DMS153 treated with DMSO at 0.1 percent for 48 hours (cell line): ENCODE measurements around the gene CNOT1.
"Not testable (repeated sequence)": the region's sequence is repeated elsewhere in the genome, so short reads cannot be mapped to it uniquely, and the experiment has no call there.

ENCODE experiments used
- DNase-seq: peaks from one replicate; lab custom pipeline; 2025; ENCODE audit not compliant: unreplicated experiment; lab: John Stamatoyannopoulos, UW

Gene CNOT1

GRCh38 chr16:58582971-58583765, 46.5 kb downstream of the CNOT1 start:
- DNase-seq: no peak

DNA sequence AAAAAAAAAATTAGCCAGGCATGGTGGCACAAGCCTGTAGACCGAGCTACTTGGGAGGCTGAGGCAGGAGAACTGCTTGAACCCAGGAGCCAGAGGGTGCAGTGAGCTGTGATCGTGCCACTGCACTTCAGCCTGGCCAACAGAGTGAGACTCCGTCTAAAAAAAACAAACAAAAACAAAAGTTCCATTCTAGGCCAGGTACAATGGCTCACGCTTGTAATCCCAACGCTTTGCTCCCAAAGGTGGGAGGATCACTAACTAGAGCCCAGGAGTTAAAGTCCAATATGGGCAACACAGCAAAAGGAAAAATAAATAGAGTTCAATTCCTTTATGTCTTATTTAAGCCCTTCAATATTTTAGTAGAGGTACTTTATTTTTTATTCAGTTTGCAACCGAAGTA, 47.5 kb downstream of the CNOT1 start:
- no peak for DNase-seq

DNA sequence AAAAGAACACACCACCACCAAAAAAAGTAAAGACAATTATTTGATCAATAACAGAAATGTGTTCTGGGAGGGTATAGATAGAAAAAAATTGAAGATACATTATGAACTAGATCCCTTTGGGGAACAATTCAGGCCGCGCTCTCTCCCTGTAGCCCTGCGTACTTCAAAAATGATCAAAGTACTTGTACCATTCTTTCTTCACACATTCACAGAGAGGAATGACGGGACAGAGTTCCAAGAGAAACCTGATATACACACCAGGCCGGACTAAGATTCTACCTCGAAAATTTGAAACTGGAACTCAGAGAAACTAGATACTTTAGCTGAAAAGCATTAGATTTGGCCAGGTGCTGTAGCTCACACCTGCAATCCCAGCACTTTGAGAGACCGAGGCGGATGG, 50.0 kb downstream of the CNOT1 start:
- no peak for DNase-seq

DNA sequence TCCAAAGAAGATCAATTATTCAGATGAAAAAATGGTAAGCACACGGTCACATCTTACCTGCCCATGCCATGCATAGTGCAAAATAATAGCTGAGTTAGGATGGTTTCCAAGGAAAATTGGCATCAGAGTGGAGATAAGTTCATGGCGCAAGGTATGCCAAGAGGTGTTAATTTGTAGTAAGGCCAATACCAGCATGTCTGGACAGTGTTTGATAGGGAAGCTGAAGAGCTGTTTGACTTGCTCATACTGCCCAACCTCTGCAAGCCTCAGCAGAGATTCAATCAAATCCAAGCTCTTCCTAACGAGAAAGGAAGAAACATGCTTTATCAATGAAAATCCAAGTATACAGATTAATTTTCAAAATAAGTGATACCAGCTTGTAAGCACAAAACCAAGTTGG, 51.0 kb downstream of the CNOT1 start:
- no peak for DNase-seq

- DNase-seq: no peak
Measured at GRCh38 chr16:58577141-58577540, 52.5 kb downstream of the CNOT1 start.

DNA sequence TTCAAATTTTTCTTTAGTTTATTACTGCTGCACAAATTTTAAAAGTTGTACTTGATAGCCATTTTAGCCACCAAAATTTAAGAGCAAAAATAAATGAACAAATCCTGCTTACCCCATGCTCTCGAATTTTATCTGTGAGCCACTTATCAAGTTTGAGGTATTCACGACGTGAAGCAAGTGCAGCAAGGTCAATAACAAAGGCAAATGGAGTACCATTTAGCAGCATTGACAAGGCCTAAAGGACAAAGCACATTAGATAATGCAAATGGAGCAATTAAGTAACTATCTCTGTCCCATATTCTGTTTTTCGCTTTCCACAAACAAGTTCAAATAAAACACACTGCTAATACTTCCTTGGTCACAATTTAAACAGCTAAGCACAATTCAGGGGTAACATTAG, 54.7 kb downstream of the CNOT1 start:
- no peak for DNase-seq

DNA sequence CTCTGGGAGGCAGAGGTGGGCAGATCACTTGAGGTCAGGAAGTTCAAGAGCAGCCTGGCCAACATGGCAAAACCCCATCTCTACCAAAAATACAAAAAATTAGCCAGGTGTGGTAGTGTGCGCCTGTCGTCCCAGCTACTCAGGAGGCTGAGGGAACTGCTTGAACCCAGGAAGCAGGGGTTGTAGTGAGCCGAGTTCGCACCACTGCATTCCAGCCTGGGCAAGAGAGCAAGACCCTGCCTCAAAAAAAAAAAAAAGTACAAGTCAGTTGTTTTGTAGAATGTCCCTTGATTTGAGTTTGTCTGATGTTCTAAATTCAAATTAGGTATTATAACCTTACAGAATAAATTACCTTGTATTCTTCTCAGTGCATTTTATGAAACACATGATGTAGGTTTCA, 63.9 kb downstream of the CNOT1 start:
- not testable (repeated sequence) for DNase-seq

GRCh38 chr16:58563775-58564174, 65.9 kb downstream of the CNOT1 start:
- DNase-seq: no peak

DNA sequence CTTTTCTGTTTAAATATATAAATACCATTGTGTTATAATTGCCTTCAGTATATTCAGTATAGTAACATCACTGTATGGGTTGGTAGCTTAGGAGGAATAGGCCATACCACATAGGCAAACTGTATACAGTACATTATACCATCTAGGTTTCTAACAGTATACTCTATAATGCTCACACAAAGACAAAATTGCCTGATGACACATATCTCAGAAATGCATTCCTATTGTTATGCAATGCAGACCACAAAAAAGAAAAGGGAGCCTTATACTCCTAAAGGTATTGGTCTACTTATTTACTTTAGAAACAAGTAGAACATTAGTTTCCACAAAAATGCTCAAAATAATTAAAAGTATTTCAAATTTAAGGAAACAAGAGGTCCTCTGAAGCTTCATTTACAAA, 66.4 kb downstream of the CNOT1 start:
- DNase-seq: no peak

DNA sequence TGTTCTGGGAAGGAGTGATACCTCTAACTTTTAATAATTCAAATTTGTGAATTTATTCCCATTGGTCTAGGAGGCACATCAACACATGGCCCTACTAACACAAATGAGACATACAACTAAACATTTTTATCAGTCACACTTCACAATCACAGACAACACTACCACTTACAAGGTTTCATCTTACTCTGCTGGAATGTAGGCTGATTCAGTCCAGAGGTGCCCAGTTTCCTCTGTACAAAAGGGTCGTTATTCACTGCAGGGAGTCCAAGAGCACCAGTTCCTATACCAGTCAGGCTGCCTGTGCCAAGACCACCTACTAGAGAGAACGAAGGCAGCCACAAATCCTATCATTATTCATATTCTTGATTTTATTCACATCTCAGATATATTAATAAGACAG, 72.9 kb downstream of the CNOT1 start:
- no peak for DNase-seq

DNA sequence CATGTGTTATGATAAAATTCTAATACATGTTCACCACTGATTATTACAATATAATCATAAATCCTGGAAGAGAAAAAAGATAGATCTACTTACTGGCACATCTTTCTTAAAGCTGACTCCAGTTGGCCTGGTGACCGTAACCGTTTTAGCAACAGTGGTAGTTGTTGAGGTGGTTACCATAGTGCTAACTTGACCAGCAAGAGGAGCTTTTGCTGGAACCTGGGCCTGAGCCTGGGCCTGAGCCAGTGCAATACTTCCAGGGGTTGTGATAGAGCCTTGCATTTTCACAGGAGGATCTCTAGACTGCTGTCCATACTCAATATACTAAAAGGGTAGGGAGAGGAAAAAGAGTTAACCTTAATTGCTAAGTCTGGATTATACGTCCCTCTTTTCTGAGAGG, 78.1 kb downstream of the CNOT1 start:
- DNase-seq: no peak

GRCh38 chr16:58548378-58548777, 81.2 kb downstream of the CNOT1 start:
- DNase-seq: no peak

- DNase-seq: no peak
Measured at GRCh38 chr16:58543685-58544084, 85.9 kb downstream of the CNOT1 start.

DNA sequence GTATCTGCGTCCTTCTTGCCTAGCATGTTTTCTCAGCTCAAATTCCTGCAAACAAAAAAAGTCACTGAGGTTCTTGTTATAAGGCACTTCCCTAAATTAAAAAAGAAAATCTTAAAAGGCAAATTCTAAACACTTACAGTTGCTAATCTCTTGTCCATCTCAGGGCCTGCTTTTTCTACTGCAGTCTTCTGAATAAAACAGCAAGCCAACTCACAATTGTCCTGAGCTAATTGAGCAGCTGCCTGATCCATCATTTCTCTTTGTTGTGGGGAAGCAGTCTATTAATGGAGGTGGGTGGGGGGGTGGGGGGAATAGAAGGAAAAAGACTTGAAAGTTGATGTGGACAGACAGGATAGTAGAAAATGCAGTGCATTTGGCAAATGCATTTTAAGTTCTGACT, 87.3 kb downstream of the CNOT1 start:
- DNase-seq: no peak

DNA sequence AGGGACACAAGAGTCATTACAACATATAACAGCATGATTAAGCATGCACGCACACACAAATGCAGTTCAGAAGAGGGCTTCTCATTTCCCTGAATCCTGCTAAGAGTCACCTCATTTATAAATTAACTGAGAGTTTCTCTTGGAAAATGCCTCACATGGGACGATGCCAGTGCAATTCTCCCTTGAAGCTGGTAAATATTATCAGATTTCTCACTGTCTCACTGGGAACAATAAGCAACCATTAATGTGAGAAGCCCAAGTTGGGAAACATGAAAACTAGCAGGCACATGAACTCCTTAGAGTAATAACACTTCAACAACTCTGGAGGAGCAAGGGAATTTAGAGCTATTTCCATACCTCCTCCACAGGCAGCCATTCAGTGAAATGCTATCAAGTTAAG, 87.9 kb downstream of the CNOT1 start:
- no peak for DNase-seq

DNA sequence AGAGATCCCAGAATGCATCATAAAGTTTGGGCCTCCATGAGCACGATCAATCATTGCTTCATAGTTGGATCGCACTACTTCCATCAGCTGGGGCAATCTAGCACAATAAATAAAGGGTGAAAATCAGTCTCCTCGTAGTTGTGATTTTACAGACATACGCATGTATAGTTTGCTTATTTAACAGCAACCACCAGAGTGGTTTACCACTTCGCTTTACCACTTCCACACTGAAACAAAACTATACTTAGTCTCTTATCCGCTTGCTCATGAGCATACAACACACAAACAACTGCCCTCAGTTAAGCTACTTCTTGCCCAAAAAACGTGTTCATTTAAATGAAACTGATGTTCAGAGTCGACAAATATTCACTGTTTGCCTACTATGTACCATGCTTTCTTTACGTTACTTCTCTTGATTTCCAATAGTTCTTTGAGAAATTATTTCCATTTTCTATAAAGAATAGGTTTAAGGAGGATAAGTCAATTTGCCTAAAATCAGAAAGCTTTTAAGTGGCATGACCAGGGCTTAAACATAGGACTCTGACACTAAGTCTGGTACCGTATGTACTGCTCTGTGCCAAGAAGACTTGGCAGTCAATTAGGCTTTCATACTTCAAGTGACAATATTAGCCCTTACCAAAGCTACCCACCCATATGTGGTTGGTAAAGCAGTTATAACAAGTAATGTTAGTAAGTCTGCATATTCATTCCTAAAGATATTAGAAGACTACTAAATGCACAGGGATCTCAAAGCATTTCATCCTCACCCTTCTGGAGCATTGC, 92.3 kb downstream of the CNOT1 start:
- DNase-seq: no peak

GRCh38 chr16:58536278-58536677, 93.3 kb downstream of the CNOT1 start:
- no peak for DNase-seq

DNA sequence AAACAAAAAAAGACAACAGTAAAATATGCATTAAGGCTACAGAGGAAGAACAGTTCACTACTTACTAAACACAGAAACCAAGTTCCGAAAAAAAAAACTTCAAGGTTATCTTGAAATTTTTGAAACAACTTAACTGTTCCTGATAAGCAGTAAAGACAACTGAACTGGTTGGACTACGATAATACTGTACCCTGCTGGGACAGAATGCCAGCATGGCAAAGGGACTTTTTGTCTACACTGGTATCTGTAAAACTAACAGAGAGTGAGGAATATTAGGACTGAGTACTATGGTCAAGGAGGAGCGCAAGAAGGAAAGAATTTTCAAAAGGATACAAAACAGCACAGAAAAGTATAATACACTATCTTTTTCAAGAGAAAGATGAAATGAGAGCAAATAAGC, 94.5 kb downstream of the CNOT1 start:
- no peak for DNase-seq

DNA sequence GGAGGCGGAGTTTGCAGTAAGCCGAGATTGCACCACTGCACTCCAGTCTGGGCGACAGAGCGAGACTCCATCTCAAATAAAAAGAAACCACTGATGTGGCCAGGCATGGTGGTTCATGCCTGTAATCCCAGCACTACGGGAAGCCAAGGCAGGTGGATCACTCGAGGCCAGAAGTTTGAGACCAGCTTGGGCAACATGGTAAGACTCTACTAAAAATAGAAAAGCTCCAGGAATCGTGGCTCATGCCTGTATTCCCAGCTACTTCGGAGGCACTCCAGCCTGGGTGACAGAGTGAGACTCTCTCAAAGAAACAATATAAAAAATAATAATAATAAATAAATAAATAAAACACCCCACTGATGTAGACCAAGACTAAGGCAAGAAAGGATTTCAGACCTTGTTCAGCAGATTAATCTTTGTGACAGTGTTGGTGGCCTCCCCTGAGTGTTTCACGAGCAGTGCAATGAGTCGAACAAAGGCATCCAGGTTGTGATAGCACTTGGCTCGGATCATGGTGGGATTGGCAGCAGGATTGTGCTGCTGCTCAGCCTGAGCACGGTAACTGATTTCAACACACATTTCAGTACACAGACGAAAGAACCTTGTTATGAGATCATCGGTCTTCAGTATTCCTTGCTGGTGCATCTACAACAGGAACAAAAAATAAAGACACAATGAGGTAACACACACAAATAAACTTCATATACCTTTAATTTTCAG, 95.7 kb downstream of the CNOT1 start:
- no peak for DNase-seq

GRCh38 chr16:58532414-58532813, 97.2 kb downstream of the CNOT1 start:
- no peak for DNase-seq

DNA sequence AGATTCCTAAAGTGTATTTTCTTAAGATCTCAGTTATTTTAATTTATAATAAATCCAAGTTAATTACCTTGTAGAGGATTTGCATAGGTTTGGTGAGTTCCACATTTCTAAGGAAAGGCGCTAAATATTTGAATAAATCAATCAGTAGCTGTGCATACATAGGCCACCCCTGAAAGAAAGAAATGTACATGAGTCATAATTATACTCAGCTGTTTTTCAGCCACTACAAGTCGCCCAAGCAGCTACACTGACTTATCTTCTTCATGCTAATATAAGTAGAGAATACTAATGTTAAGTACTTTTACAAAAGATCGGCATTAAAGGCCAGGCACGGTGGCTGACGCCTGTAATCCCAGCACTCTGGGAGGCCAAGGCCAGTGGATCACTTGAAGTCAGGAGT, 99.4 kb downstream of the CNOT1 start:
- no peak for DNase-seq

- DNase-seq: no peak
Measured at GRCh38 chr16:58519707-58520106, 109.9 kb downstream of the CNOT1 start.
